Vagina (tissue), 2 donors: Measurements from ENCODE around the gene COX8A. TPM values are rescaled to one million over a fixed set of nuclear protein-coding genes. Genes with fewer than 3 reads are reported as not detected.

Source experiments
- DNase-seq, 2 donors: peaks; one replicate each; pipeline ENCODE4 v3.0.0-alpha.2; 2017; ENCODE audit errors: extremely low spot score in 2 of 2
- H3K27ac ChIP-seq: fragments of 200-600 bp; sonication (generic); one replicate; pipeline ENCODE4 v1.5.1; 2019
- H3K27me3 ChIP-seq: fragments of 200-600 bp; sonication (generic); one replicate; pipeline ENCODE4 v1.5.1; 2019
- H3K36me3 ChIP-seq, 2 donors: fragments of 200-600 bp; sonication (generic); one replicate each; pipeline ENCODE4 v1.5.1; 2017 to 2019
- H3K4me1 ChIP-seq: fragments of 200-600 bp; sonication (generic); one replicate; pipeline ENCODE4 v1.5.1; 2019
- H3K4me3 ChIP-seq, 2 donors: fragments of 200-600 bp; sonication (generic); 1 replicate in 1 of 2; 2 replicates in 1 of 2; pipeline ENCODE4 v1.5.1; 2016 to 2019
- H3K9me3 ChIP-seq: fragments of 200-600 bp; sonication (generic); one replicate; pipeline ENCODE4 v1.5.1; 2019
- POLR2A ChIP-seq, 2 donors: fragments of 450-650 bp; IDR thresholded peaks; one replicate each; pipeline ENCODE4 v1.6.1; 2017; ENCODE audit warnings: antibody characterized with exemption in 2 of 2, mild to moderate bottlenecking in 2 of 2, moderate library complexity in 2 of 2
- POLR2AphosphoS5 ChIP-seq, 2 donors: sonication (generic); formaldehyde crosslinking; IDR thresholded peaks; one replicate each; pipeline ENCODE4 v1.9.0; 2017; ENCODE audit warnings: antibody characterized with exemption in 2 of 2, mild to moderate bottlenecking in 2 of 2, low read depth in 1 of 2; ENCODE audit not compliant: insufficient read depth in 1 of 2
- intact Hi-C: fragments of 100-400 bp; cut with DNase I; formaldehyde crosslinking; loops from one replicate; pipeline ENCODE4 v1.15.1; 2023
- total RNA-seq: library from RNA; depleted of rRNA; stranded (reverse); fragments of >200 nt; gene quantifications from one replicate; pipeline ENCODE4 v1.2.3, GENCODE V29; 2016
- TF ChIP-seq, protein P1 (sequence below), 3 experiments: fragments of 450-650 bp in 2 of 3; fragments of 200-600 bp in 1 of 3; sonication (generic) in 1 of 3; IDR thresholded peaks; one replicate each; pipeline ENCODE4 v1.5.1; 2017 to 2019; ENCODE audit warnings: antibody characterized with exemption in 3 of 3, mild to moderate bottlenecking in 2 of 3, moderate library complexity in 2 of 3

Gene COX8A
- total RNA-seq, 1 donor from 2014 or later, result 383 TPM

DNA sequence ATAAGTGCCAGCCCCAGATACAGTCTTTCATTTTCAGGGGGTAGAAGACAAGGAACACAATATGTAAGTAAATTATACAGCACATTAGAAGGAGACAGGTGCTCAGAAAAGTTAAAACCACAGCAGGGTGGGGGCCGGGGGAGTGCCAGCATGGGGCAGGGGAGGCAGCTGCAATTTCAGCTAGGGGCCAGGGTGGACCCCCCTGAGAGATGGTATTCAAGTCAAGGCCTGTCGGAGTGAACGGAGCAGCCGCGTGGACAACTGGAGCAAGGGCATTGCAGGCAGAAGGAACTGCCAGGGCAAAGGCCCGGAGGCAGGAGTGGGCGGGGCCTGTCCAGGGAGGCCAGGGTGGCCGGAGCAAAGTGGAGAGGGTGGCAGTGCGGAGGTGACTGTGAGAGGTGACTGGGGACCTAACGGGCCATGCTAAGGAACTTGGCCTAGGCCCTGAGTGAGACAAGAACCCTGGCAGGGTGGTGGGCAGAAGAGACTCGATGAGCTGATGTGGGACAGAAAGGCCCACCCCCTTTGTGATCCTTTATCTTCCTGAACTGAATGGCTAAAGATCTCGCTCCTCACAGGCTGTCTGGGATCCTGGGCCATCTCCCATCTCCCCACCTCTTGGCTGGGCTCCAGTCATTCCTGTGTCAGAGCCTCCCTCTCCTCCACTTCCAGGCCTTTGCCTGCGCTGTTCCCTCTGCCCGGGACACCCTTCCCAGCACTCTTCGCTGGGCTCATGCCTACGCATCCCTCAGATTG is 38.9 kb downstream of the COX8A start:
- TF ChIP-seq POLR2A (IDR thresholded peaks at IDR 0.05) (no peak), POLR2AphosphoS5 (IDR thresholded peaks at IDR 0.05; ENCODE audit: insufficient read depth in 1 of 2, low read depth in 1 of 2) (no peak)
- TF ChIP-seq, protein P1, sequence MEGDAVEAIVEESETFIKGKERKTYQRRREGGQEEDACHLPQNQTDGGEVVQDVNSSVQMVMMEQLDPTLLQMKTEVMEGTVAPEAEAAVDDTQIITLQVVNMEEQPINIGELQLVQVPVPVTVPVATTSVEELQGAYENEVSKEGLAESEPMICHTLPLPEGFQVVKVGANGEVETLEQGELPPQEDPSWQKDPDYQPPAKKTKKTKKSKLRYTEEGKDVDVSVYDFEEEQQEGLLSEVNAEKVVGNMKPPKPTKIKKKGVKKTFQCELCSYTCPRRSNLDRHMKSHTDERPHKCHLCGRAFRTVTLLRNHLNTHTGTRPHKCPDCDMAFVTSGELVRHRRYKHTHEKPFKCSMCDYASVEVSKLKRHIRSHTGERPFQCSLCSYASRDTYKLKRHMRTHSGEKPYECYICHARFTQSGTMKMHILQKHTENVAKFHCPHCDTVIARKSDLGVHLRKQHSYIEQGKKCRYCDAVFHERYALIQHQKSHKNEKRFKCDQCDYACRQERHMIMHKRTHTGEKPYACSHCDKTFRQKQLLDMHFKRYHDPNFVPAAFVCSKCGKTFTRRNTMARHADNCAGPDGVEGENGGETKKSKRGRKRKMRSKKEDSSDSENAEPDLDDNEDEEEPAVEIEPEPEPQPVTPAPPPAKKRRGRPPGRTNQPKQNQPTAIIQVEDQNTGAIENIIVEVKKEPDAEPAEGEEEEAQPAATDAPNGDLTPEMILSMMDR (IDR thresholded peaks at IDR 0.05), result no peak
- H3K27ac ChIP-seq, result no peak overlapping the region
- peaks cover under 1% of the 10 kb centered on the region for H3K4me1 ChIP-seq
- no peaks in the 10 kb centered on the region for H3K36me3 ChIP-seq
- DNase-seq, result no peak
- no peaks in the 10 kb centered on the region for H3K27me3 ChIP-seq
- H3K4me3 ChIP-seq, result no peak overlapping the region
- intact Hi-C loops, result loop anchor here (10.0 kb wide), 1 partner anchor 1831 kb away; no protein-coding TSS in a partner anchor
- no peaks in the 10 kb centered on the region for H3K9me3 ChIP-seq

DNA sequence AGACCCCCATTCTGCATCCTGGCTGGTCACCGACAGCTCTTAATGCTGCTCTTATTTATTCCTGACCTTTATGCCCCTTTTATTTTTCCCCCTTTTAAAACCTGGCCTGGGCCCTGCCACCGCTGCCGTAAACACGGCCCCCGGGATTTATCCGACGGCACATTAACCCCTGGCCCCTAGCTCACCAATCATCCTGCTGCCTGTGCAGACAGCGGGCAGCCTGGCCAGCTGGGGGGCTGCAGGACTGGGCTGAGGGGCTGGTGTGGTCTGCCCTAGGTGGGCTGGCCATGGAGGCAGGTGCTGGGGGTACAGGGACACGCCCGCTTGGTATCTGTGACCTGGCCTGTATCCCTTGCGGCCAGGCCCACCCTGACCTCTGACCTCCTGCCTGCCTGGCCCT is 39.9 kb downstream of the COX8A start:
- Histone ChIP-seq H3K36me3 (no peaks in the 10 kb centered on the region), H3K9me3 (no peaks in the 10 kb centered on the region), H3K27ac (no peak overlapping the region), H3K4me3 (no peak overlapping the region), H3K27me3 (no peaks in the 10 kb centered on the region), H3K4me1 (peaks cover 7% of the 10 kb centered on the region)
- TF ChIP-seq POLR2AphosphoS5 (IDR thresholded peaks at IDR 0.05; ENCODE audit: insufficient read depth in 1 of 2, low read depth in 1 of 2) (no peak), POLR2A (IDR thresholded peaks at IDR 0.05) (no peak)
- TF ChIP-seq, protein P1 (IDR thresholded peaks at IDR 0.05), result no peak
- intact Hi-C loops, result loop anchor here (10.0 kb wide), 1 partner anchor 1830 kb away; no protein-coding TSS in a partner anchor
- DNase-seq, result no peak

- Histone ChIP-seq H3K36me3 (no peaks in the 10 kb centered on the region), H3K4me3 (no peak overlapping the region), H3K4me1 (peaks cover 7% of the 10 kb centered on the region), H3K27ac (no peak overlapping the region), H3K27me3 (no peaks in the 10 kb centered on the region), H3K9me3 (no peaks in the 10 kb centered on the region)
- DNase-seq, result no peak
- intact Hi-C loops, result loop anchor here (10.0 kb wide), 1 partner anchor 1829 kb away; no protein-coding TSS in a partner anchor
- TF ChIP-seq POLR2A (IDR thresholded peaks at IDR 0.05), result no peak
Measured at GRCh38 chr11:64015510-64015909, 41.1 kb downstream of the COX8A start.

DNA sequence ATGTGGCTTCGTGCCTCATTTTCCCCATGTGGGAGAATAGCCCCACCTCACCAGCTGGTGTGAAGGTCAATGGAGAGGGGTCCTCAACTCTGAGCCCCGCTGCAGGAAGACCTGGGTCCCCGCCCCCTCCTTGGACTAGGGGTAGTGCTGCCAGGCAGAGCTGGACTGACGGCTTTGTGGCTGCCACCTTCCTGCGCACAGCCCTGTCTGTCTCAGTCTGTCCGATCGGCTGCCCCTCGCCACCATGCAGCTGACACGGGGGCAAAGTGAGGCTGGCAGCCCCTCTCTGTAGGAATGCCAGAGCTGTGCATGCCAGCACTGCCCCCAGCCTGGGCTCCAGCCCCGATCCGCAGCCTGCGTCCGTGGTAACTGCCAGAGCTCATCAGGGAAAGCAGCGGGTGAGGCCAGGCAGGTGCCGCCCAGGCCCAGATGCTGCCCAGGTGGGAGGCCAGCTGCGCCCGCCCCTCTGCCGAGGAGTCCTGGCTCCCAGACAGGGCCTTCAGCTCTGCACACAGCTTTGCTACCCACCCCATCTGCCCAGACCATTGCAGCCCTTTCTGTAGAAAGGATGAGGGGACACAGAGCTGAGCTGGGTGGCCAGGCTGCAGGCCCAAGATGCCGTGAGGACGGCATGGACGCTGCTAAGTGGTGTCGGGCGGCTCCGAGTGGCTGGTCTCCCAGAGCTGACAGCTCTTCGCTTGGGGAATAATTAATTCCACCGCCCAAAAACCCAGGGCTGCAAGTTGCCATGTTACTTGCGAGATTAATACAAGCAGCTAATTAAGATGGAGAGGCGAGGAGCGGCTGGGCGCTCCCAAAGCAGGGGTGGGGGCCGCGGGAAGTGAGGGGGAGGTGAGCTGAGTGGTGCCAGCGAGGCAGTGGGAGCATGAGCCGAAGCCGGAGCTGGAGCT is 41.8 kb downstream of the COX8A start:
- DNase-seq, result no peak
- Histone ChIP-seq H3K9me3 (no peaks in the 10 kb centered on the region), H3K36me3 (no peaks in the 10 kb centered on the region), H3K4me1 (peaks cover 7% of the 10 kb centered on the region), H3K27me3 (no peaks in the 10 kb centered on the region), H3K27ac (no peak overlapping the region), H3K4me3 (no peak overlapping the region)
- intact Hi-C loops, result loop anchor here (10.0 kb wide), 1 partner anchor 1829 kb away; no protein-coding TSS in a partner anchor
- TF ChIP-seq POLR2A (IDR thresholded peaks at IDR 0.05) (no peak), POLR2AphosphoS5 (IDR thresholded peaks at IDR 0.05; ENCODE audit: insufficient read depth in 1 of 2, low read depth in 1 of 2) (no peak)
- TF ChIP-seq, protein P1 (IDR thresholded peaks at IDR 0.05), result no peak

GRCh38 chr11:64017945-64018224 is 43.5 kb downstream of the COX8A start:
- Histone ChIP-seq H3K27me3 (no peaks in the 10 kb centered on the region), H3K4me1 (peaks cover 20% of the 10 kb centered on the region), H3K9me3 (no peaks in the 10 kb centered on the region), H3K27ac (no peak overlapping the region), H3K4me3 (no peak overlapping the region), H3K36me3 (no peaks in the 10 kb centered on the region)
- intact Hi-C loops, result loop anchor here (10.0 kb wide), 1 partner anchor 1827 kb away; no protein-coding TSS in a partner anchor
- TF ChIP-seq POLR2A (IDR thresholded peaks at IDR 0.05) (no peak), POLR2AphosphoS5 (IDR thresholded peaks at IDR 0.05; ENCODE audit: insufficient read depth in 1 of 2, low read depth in 1 of 2) (no peak)
- TF ChIP-seq, protein P1 (IDR thresholded peaks at IDR 0.05), result no peak
- no peak for DNase-seq
